K562 (cell line): ENCODE data around the gene PDZK1IP1. TPM values are rescaled to one million over a fixed set of nuclear protein-coding genes. Genes with fewer than 3 reads are reported as not detected.
A peak's percentile ranks its signal among the peaks of the same experiment; 100 is the strongest.

Experiments used
- CCAR2 ChIP-seq: fragments of 200-400 bp; formaldehyde crosslinking; IDR thresholded peaks from 2 replicates; pipeline ENCODE4 v1.6.1; 2017; ENCODE audit warnings: mild to moderate bottlenecking, low read depth, low read length
- GABPA ChIP-seq: fragments of 200-800 bp; sonication (Bioruptor generic); conservative IDR thresholded peaks from 2 replicates; pipeline ENCODE4 v1.6.1; 2016; ENCODE audit warnings: low read depth, missing genetic modification characterization, missing compliant biosample characterization
- KAT8 ChIP-seq: fragments of 450-650 bp; IDR thresholded peaks from 2 replicates; pipeline ENCODE4 v1.6.1; 2016; ENCODE audit warnings: low read depth, mild to moderate bottlenecking
- RNF2 ChIP-seq: sonication (generic); IDR thresholded peaks from 2 replicates; pipeline ENCODE4 v1.6.1; 2016
- ZNF140 ChIP-seq: fragments of 250-450 bp; sonication (Bioruptor Pico); IDR thresholded peaks from 2 replicates; pipeline ENCODE4 v1.8.0; 2021; ENCODE audit warnings: moderate library complexity, mild to moderate bottlenecking, inconsistent platforms
- ZNF280A ChIP-seq: fragments of 450-650 bp; IDR thresholded peaks from 2 replicates; pipeline ENCODE4 v1.6.1; 2018; ENCODE audit warnings: mild to moderate bottlenecking, low read depth; ENCODE audit not compliant: partially characterized antibody
- polyA plus RNA-seq, 8 experiments: library from polyadenylated mRNA; depleted of rRNA in 4 of 8; stranded (reverse) in 5 of 8; unstranded in 3 of 8; fragments of >200 nt; fragmentation: Nextera tagmentation in 2 of 8; fragmentation: Illumina TruSeq in 1 of 8; extraction: Ambion mirVana in 2 of 8; extraction: Trizol in 1 of 8; gene quantifications; 2 replicates each; pipeline versions ENCODE4 v1.2.1 to v1.2.3, GENCODE V29; 2011 to 2014; ENCODE audit warnings: inconsistent platforms in 1 of 8, missing spikeins in 1 of 8
- total RNA-seq, 7 experiments: library from RNA; depleted of rRNA in 6 of 7; stranded (reverse); fragments of >200 nt in 6 of 7; fragmentation: Illumina TruSeq in 2 of 7; extraction: Trizol in 2 of 7; gene quantifications; 2 replicates each; pipeline versions ENCODE4 v1.2.1 to v1.2.3, GENCODE V29; 2011 to 2021; ENCODE audit warnings: low replicate concordance in 1 of 7
- TF ChIP-seq, protein P1 (sequence below), 2 experiments: fragments of 450-650 bp; IDR thresholded peaks; 2 replicates each; pipeline ENCODE4 v1.6.1; 2016; ENCODE audit warnings: mild to moderate bottlenecking in 2 of 2, borderline replicate concordance in 1 of 2, low read depth in 1 of 2, moderate library complexity in 1 of 2
- TF ChIP-seq, protein P2 (sequence below): fragments of 250-450 bp; sonication (Bioruptor Pico); IDR thresholded peaks from 2 replicates; pipeline ENCODE4 v1.5.0; 2020; ENCODE audit warnings: mild to moderate bottlenecking, borderline replicate concordance

Gene PDZK1IP1
- total and polyA plus RNA-seq, 9 of the 15 experiments (the other 6 are each of a cell fraction or from before 2014, with no cell fraction given): 0.17 to 0.68 (median 0.53) TPM; not detected in 2

DNA sequence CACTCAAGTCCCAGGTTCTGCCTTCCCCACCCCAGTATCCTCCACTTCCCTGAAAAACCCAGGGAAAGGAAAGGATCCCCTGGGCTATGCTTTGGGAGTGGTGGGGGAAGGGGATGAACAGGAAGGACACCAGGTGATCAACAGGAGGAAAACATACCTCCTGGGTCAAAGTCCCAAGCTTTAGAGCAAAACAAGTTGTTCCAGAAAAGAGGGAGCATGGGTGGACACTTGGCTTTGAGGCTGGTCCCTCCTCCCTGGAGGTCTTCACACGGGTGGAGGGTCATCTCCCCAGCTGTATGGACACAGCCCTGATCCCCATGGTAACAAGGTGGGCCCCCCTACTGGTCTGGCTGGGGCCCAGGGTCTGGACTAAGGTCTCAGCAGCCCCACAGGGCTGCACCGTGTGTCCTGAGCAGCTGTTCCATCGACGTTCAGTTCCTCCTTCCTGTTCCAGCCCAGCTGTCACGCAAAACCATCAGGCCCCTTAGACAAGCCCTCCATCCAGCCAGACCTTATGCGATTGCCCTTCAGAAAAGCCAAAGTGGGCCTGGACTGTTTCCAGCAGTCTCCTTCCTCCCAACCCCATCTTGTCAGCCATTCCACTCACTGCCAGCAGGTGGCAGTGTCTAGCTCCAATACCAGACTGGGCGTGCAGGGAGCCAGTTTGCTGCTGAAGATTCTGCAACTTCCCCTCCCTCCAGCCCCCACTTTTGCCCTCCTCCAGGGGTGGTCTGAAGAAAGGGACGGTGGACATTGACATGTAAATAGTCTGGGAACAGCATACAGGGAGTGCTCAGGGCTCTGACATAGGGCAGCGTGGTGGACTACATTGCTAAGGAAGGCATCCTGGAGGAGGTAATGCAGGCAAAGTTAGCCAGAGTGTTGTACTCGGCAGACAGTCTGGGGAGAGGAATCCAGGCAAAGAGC lies 2.9 kb upstream of the PDZK1IP1 start (continued):
- TF ChIP-seq, protein P1, sequence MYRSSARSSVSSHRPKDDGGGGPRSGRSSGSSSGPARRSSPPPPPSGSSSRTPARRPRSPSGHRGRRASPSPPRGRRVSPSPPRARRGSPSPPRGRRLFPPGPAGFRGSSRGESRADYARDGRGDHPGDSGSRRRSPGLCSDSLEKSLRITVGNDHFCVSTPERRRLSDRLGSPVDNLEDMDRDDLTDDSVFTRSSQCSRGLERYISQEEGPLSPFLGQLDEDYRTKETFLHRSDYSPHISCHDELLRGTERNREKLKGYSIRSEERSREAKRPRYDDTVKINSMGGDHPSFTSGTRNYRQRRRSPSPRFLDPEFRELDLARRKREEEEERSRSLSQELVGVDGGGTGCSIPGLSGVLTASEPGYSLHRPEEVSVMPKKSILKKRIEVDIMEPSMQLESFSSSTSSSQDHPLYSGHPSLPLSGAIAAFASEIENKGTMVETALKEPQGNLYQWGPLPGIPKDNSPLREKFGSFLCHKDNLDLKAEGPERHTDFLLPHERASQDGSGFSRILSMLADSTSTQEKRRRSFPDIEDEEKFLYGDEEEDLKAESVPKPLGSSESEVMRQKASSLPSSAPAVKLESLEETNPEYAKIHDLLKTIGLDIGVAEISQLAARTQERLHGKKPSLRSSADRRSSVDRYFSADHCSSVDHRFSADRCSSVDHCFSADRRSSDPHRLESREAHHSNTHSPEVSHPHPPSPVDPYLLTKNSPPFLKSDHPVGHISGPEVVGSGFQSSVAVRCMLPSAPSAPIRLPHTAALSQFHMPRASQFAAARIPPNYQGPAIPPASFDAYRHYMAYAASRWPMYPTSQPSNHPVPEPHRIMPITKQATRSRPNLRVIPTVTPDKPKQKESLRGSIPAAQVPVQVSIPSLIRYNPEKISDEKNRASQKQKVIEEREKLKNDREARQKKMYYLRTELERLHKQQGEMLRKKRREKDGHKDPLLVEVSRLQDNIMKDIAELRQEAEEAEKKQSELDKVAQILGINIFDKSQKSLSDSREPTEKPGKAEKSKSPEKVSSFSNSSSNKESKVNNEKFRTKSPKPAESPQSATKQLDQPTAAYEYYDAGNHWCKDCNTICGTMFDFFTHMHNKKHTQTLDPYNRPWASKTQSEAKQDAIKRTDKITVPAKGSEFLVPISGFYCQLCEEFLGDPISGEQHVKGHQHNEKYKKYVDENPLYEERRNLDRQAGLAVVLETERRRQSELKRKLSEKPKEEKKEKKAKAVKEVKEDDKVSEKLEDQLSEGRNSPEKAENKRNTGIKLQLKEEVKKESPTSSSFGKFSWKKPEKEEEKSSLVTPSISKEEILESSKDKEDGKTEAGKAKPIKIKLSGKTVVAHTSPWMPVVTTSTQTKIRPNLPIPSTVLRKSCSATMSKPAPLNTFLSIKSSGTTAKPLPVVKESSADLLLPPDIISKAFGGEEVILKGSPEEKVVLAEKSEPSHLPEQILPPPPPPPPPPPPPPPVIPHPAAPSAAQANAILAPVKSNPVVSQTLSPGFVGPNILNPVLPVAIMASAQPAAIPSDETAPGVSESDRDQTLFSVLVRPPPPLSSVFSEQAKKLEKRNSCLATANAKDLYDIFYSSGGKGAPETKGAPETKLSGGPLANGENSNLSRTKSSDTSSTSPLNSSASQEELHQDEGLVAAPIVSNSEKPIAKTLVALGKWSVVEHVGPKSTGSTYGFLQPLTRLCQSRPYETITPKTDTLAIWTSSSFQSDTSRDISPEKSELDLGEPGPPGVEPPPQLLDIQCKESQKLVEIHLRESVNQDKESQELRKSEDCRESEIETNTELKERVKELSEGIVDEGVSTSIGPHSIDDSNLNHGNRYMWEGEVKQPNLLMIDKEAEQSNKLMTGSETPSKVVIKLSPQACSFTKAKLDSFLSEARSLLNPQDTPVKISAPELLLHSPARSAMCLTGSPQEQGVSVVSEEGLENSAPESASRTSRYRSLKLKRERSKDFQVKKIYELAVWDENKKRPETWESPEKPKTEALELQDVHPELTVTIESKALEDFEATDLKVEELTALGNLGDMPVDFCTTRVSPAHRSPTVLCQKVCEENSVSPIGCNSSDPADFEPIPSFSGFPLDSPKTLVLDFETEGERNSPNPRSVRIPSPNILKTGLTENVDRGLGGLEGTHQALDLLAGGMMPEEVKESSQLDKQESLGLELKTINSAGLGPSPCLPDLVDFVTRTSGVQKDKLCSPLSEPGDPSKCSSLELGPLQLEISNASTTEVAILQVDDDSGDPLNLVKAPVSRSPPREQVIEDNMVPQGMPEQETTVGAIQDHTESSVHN (IDR thresholded peaks at IDR 0.05; ENCODE audit: borderline replicate concordance in 1 of 2, low read depth in 1 of 2): no peak
- peak; percentile 19 for TF ChIP-seq ZNF280A
- TF ChIP-seq CCAR2: no peak
- TF ChIP-seq ZNF140 (CRISPR knock-in tag): no peak
- peak; percentile 25; the same call in 1 of the 2 replicates for TF ChIP-seq GABPA (tag)
- TF ChIP-seq KAT8: no peak
- TF ChIP-seq, protein P2, sequence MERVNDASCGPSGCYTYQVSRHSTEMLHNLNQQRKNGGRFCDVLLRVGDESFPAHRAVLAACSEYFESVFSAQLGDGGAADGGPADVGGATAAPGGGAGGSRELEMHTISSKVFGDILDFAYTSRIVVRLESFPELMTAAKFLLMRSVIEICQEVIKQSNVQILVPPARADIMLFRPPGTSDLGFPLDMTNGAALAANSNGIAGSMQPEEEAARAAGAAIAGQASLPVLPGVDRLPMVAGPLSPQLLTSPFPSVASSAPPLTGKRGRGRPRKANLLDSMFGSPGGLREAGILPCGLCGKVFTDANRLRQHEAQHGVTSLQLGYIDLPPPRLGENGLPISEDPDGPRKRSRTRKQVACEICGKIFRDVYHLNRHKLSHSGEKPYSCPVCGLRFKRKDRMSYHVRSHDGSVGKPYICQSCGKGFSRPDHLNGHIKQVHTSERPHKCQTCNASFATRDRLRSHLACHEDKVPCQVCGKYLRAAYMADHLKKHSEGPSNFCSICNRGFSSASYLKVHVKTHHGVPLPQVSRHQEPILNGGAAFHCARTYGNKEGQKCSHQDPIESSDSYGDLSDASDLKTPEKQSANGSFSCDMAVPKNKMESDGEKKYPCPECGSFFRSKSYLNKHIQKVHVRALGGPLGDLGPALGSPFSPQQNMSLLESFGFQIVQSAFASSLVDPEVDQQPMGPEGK (CRISPR knock-in tag): no peak
- no peak for TF ChIP-seq RNF2
